SK-N-SH (cell line): ENCODE results near the gene TSPAN8. TPM values are rescaled to one million over a fixed set of nuclear protein-coding genes. Genes with fewer than 3 reads are reported as not detected.

Source experiments
- CTCF ChIA-PET: fragments of 300-600, 350-600 bp; formaldehyde crosslinking; extraction: SDS; loops from one replicate; lab custom pipeline; 2021; lab: Yijun Ruan, JAX
- POLR2A ChIA-PET: fragments of 350-600 bp; sonication (Branson Sonifier 250); formaldehyde crosslinking; extraction: SDS; loops from one replicate; lab custom pipeline; 2020; ENCODE audit warnings: antibody characterized with exemption, inconsistent platforms; lab: Yijun Ruan, JAX
- DNase-seq: peaks from one replicate; pipeline ENCODE4 v3.0.0; 2012
- H2AFZ ChIP-seq: fragments of 200-600 bp; sonication (generic); 2 replicates; pipeline ENCODE4 v1.8.1; 2016; ENCODE audit warnings: antibody characterized with exemption, mild to moderate bottlenecking, low read depth
- H3F3A ChIP-seq: fragments of 200-600 bp; sonication (generic); replicated peaks from 2 replicates; pipeline ENCODE3; 2016; ENCODE audit warnings: antibody characterized with exemption, mild to moderate bottlenecking; ENCODE audit not compliant: insufficient read depth
- H3K27ac ChIP-seq, 2 experiments: fragments of 200-500 bp in 1 of 2; fragments of 200-600 bp in 1 of 2; sonication (Bioruptor generic) in 1 of 2; sonication (generic), shearing (Covaris generic) in 1 of 2; 2 replicates each; pipeline versions ENCODE4 v1.5.1 to v1.6.1; 2014 to 2016; ENCODE audit warnings: low read depth in 2 of 2, inconsistent platforms in 1 of 2, low read length in 1 of 2, mild to moderate bottlenecking in 1 of 2, mixed read lengths in 1 of 2
- H3K27me3 ChIP-seq: fragments of 200-600 bp; sonication (generic), shearing (Covaris generic); 2 replicates; pipeline ENCODE4 v1.6.1; 2016; ENCODE audit warnings: mixed run types; ENCODE audit not compliant: insufficient read depth
- H3K36me3 ChIP-seq, 2 experiments: fragments of 200-500 bp in 1 of 2; fragments of 200-600 bp in 1 of 2; sonication (Bioruptor generic) in 1 of 2; sonication (generic) in 1 of 2; replicated peaks in 1 of 2; 2 replicates each; pipeline versions ENCODE3 to v1.5.1; 2014 to 2016; ENCODE audit warnings: low read length in 1 of 2, mild to moderate bottlenecking in 1 of 2; ENCODE audit not compliant: insufficient read depth in 2 of 2, control insufficient read depth in 1 of 2
- H3K4me1 ChIP-seq, 2 experiments: fragments of 200-500 bp in 1 of 2; fragments of 200-600 bp in 1 of 2; sonication (Bioruptor generic) in 1 of 2; sonication (generic), shearing (Covaris generic) in 1 of 2; 2 replicates each; pipeline versions ENCODE4 v1.5.1 to v1.6.1; 2014 to 2016; ENCODE audit warnings: low read depth in 1 of 2, low read length in 1 of 2, mixed run types in 1 of 2; ENCODE audit not compliant: insufficient read depth in 2 of 2, control insufficient read depth in 1 of 2
- H3K4me2 ChIP-seq: fragments of 200-600 bp; sonication (generic), shearing (Covaris generic); 2 replicates; pipeline ENCODE4 v1.6.1; 2017; ENCODE audit warnings: mixed run types
- H3K4me3 ChIP-seq, 2 experiments: fragments of 200-500 bp in 1 of 2; fragments of 200-600 bp in 1 of 2; sonication (Bioruptor generic) in 1 of 2; sonication (generic), shearing (Covaris generic) in 1 of 2; 2 replicates each; pipeline versions ENCODE4 v1.5.1 to v1.8.1; 2014 to 2016; ENCODE audit warnings: low read depth in 2 of 2, inconsistent platforms in 1 of 2, low read length in 1 of 2, mild to moderate bottlenecking in 1 of 2, mixed read lengths in 1 of 2, moderate library complexity in 1 of 2
- H3K79me2 ChIP-seq: fragments of 200-600 bp; sonication (generic); 2 replicates; pipeline ENCODE4 v1.8.1; 2017; ENCODE audit warnings: mild to moderate bottlenecking; ENCODE audit not compliant: insufficient read depth
- H3K9ac ChIP-seq: fragments of 200-600 bp; sonication (generic); 2 replicates; pipeline ENCODE4 v1.6.1; 2017; ENCODE audit warnings: mixed run types
- H3K9me2 ChIP-seq: fragments of 200-600 bp; sonication (generic); 2 replicates; pipeline ENCODE4 v1.6.1; 2017; ENCODE audit warnings: mixed run types
- H3K9me3 ChIP-seq: fragments of 200-600 bp; sonication (generic); 2 replicates; pipeline ENCODE4 v1.6.1; 2017; ENCODE audit warnings: mixed run types, mild to moderate bottlenecking, moderate library complexity
- H4K20me1 ChIP-seq: fragments of 200-600 bp; sonication (generic); 2 replicates; pipeline ENCODE4 v1.6.1; 2017; ENCODE audit warnings: mild to moderate bottlenecking, mixed run types; ENCODE audit not compliant: insufficient read depth
- CHD2 ChIP-seq: fragments of 150-350 bp; IDR thresholded peaks from 2 replicates; pipeline ENCODE4 v1.6.1; 2018; ENCODE audit warnings: low read length; ENCODE audit not compliant: partially characterized antibody
- ELF1 ChIP-seq: IDR thresholded peaks from 2 replicates; pipeline ENCODE4 v1.4.0; 2012
- EP300 ChIP-seq, 2 experiments: IDR thresholded peaks; 2 replicates each; pipeline versions ENCODE4 v1.4.0 to v1.6.1; 2012; ENCODE audit warnings: borderline replicate concordance in 1 of 2, low read depth in 1 of 2, low read length in 1 of 2
- FOXJ3 ChIP-seq: sonication (generic); formaldehyde crosslinking; IDR thresholded peaks from 2 replicates; pipeline ENCODE4 v1.5.1; 2020; ENCODE audit warnings: mild to moderate bottlenecking, missing genetic modification reagents
- JUND ChIP-seq: IDR thresholded peaks from 2 replicates; pipeline ENCODE4 v1.4.0; 2012
- MEF2A ChIP-seq: IDR thresholded peaks from 2 replicates; pipeline ENCODE4 v1.4.0; 2012; ENCODE audit warnings: low read depth, borderline replicate concordance
- MXI1 ChIP-seq: IDR thresholded peaks from 2 replicates; pipeline ENCODE4 v1.6.1; 2012; ENCODE audit warnings: mild to moderate bottlenecking, low read depth, low read length, improper control_type of control experiment
- NFIC ChIP-seq: IDR thresholded peaks from 2 replicates; pipeline ENCODE4 v1.4.0; 2012; ENCODE audit warnings: borderline replicate concordance
- NRF1 ChIP-seq: IDR thresholded peaks from 2 replicates; pipeline ENCODE4 v1.6.1; 2012; ENCODE audit warnings: low read depth, mild to moderate bottlenecking, low read length
- RFX5 ChIP-seq: IDR thresholded peaks from 2 replicates; pipeline ENCODE4 v1.6.1; 2012; ENCODE audit warnings: mild to moderate bottlenecking, improper control_type of control experiment, low read length
- SIN3A ChIP-seq: IDR thresholded peaks from 2 replicates; pipeline ENCODE4 v1.6.1; 2012; ENCODE audit warnings: low read depth, mild to moderate bottlenecking, low read length, moderate library complexity, borderline replicate concordance
- SMC3 ChIP-seq: IDR thresholded peaks from 2 replicates; pipeline ENCODE4 v1.6.1; 2012; ENCODE audit warnings: low read depth, low read length, improper control_type of control experiment
- TCF12 ChIP-seq: IDR thresholded peaks from 2 replicates; pipeline ENCODE4 v1.4.0; 2012
- TEAD4 ChIP-seq: IDR thresholded peaks from 2 replicates; pipeline ENCODE4 v1.4.0; 2012; ENCODE audit warnings: mild to moderate bottlenecking, borderline replicate concordance; ENCODE audit not compliant: insufficient read depth
- YY1 ChIP-seq: IDR thresholded peaks from 2 replicates; pipeline ENCODE4 v1.4.0; 2012; ENCODE audit warnings: low read depth, mild to moderate bottlenecking
- WGBS: methylation state at CpG from one replicate; pipeline ENCODE4 v1.1.6; 2017; ENCODE audit warnings: low lambda C conversion rate; 5-methylcytosine and 5-hydroxymethylcytosine counted together
- polyA plus RNA-seq, 3 experiments: library from polyadenylated mRNA; depleted of rRNA; stranded (reverse); fragments of >200 nt; gene quantifications; 2 replicates each; pipeline ENCODE4 v1.2.3, GENCODE V29; 2012
- TF ChIP-seq, protein P1 (sequence below): IDR thresholded peaks from 2 replicates; pipeline ENCODE4 v1.4.0; 2012; ENCODE audit warnings: low read depth, borderline replicate concordance
- TF ChIP-seq, protein P2 (sequence below): fragments of 200-600 bp; sonication (generic); IDR thresholded peaks from 2 replicates; pipeline ENCODE4 v1.6.1; 2017; ENCODE audit warnings: antibody characterized with exemption, mild to moderate bottlenecking, moderate library complexity
- TF ChIP-seq, protein P3 (sequence below): IDR thresholded peaks from 2 replicates; pipeline ENCODE4 v1.4.0; 2012; ENCODE audit warnings: low read depth

The TSPAN8 gene
- polyA plus RNA-seq, 1 of the 3 experiments (the other 2 are of a cell fraction): 0.31 TPM

DNA sequence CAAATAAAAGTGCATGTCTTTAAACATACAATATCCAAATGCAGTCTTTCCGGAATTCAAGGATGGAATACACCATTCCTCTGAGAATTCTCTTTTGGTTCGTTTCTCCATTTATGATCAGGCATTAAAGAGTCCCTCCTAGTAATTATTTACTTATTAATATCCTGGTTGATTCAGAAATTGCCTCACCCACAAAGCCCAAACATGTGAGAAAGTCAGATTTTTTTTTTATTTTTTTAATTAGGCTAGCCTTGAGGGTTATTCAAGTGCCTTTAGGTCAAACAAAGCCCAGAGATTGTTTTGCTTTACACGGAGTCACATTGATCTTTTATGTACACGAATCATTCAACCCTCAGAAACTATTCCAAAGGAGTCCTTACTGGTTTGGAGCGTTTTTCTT is 6.4 kb upstream of the TSPAN8 start:
- H3K79me2 ChIP-seq: no peaks in the 10 kb centered on the region
- peaks cover 0 to 5% of the 10 kb centered on the region in 2 experiments; a peak in 1 of 4 replicates for H3K4me1 ChIP-seq
- H3K4me3 ChIP-seq: no peak overlapping the region
- no peak overlapping the region for H3K4me2 ChIP-seq
- no peaks in the 10 kb centered on the region for H3K36me3 ChIP-seq
- ChIA-PET CTCF (no interaction called here), POLR2A (no interaction called here)
- H3K9ac ChIP-seq: no peak overlapping the region
- TF ChIP-seq, protein P1, sequence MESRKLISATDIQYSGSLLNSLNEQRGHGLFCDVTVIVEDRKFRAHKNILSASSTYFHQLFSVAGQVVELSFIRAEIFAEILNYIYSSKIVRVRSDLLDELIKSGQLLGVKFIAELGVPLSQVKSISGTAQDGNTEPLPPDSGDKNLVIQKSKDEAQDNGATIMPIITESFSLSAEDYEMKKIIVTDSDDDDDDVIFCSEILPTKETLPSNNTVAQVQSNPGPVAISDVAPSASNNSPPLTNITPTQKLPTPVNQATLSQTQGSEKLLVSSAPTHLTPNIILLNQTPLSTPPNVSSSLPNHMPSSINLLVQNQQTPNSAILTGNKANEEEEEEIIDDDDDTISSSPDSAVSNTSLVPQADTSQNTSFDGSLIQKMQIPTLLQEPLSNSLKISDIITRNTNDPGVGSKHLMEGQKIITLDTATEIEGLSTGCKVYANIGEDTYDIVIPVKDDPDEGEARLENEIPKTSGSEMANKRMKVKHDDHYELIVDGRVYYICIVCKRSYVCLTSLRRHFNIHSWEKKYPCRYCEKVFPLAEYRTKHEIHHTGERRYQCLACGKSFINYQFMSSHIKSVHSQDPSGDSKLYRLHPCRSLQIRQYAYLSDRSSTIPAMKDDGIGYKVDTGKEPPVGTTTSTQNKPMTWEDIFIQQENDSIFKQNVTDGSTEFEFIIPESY: no peak
- TF ChIP-seq SIN3A: no peak
- no peak for TF ChIP-seq MEF2A
- TF ChIP-seq NRF1: no peak
- TF ChIP-seq FOXJ3 (CRISPR knock-in tag): no peak
- TF ChIP-seq RFX5: no peak
- TF ChIP-seq, protein P2, sequence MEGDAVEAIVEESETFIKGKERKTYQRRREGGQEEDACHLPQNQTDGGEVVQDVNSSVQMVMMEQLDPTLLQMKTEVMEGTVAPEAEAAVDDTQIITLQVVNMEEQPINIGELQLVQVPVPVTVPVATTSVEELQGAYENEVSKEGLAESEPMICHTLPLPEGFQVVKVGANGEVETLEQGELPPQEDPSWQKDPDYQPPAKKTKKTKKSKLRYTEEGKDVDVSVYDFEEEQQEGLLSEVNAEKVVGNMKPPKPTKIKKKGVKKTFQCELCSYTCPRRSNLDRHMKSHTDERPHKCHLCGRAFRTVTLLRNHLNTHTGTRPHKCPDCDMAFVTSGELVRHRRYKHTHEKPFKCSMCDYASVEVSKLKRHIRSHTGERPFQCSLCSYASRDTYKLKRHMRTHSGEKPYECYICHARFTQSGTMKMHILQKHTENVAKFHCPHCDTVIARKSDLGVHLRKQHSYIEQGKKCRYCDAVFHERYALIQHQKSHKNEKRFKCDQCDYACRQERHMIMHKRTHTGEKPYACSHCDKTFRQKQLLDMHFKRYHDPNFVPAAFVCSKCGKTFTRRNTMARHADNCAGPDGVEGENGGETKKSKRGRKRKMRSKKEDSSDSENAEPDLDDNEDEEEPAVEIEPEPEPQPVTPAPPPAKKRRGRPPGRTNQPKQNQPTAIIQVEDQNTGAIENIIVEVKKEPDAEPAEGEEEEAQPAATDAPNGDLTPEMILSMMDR: no peak
- no peak for TF ChIP-seq CHD2
- TF ChIP-seq, all 33 proteins: peak for 0
- 51% methylated on average over 5 of the region's 5 CpGs for WGBS
- Histone ChIP-seq H3K9me2 (no peaks in the 10 kb centered on the region), H3K27me3 (no peaks in the 10 kb centered on the region), H2AFZ (no peak overlapping the region), H3F3A (no peaks in the 10 kb centered on the region), H3K9me3 (no peaks in the 10 kb centered on the region), H4K20me1 (no peaks in the 10 kb centered on the region), H3K27ac (no peak overlapping the region)
- no peak for DNase-seq

DNA sequence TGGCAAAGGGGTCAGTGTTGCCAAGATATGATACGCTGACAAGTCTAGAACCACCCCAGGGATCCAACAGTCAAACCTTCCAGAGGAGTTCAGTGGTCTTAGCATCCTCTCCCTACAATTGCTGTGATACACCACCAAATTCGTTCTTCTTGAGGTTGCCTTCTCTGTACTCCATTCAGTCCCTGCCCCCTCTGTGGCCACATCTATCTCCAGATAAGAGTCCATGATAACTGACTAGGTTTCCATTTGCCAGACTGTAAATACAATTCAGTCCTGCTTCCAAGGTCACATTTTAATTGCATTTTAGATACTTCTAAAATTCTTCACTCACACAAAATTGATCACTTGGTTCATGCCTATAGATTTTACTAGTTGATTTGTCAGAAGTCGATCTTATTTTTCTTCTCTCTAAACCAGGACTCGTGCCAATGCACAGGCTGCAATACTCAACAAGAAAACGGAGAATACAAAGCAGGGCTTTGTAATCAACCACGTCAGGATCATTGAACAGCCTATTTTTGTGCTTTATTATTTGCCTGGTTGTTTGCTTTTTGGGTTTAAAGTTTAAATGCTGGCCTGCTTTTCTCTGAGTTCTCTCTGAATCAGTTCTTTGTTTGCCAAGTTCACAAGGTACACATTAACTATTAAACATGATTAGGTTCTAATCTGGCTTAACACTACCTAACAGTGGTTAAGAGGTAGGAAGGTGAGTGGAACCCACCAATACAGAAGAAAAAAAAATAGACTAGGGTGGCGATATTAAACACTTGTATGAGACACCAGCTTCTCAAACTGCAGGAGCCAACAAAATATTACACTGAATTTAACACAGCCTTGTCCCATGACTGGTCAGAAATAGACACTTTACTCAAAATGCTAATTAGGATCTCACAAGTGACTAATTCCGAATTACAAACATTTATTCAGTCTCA is 5.3 kb upstream of the TSPAN8 start:
- Histone ChIP-seq H3K4me3 (no peak overlapping the region), H3K9me3 (no peaks in the 10 kb centered on the region), H2AFZ (no peak overlapping the region), H3K27me3 (no peaks in the 10 kb centered on the region), H3K79me2 (no peaks in the 10 kb centered on the region), H3K27ac (no peak overlapping the region), H3K9me2 (no peaks in the 10 kb centered on the region), H4K20me1 (no peaks in the 10 kb centered on the region), H3K36me3 (no peaks in the 10 kb centered on the region), H3F3A (no peaks in the 10 kb centered on the region), H3K9ac (no peak overlapping the region), H3K4me1 (peaks cover 3 to 5% of the 10 kb centered on the region in 2 experiments; a peak in 3 of 4 replicates), H3K4me2 (no peak overlapping the region)
- ChIA-PET POLR2A (no interaction called here), CTCF (no interaction called here)
- WGBS: 41% methylated on average over 8 of the region's 8 CpGs
- DNase-seq: no peak
- no peak for TF ChIP-seq NFIC
- no peak for TF ChIP-seq SIN3A
- no peak for TF ChIP-seq SMC3
- TF ChIP-seq, protein P1: no peak
- no peak for TF ChIP-seq MXI1
- no peak for TF ChIP-seq EP300 (IDR thresholded peaks at IDR 0.05; ENCODE audit: borderline replicate concordance in 1 of 2, low read depth in 1 of 2, low read length in 1 of 2)
- TF ChIP-seq YY1: no peak
- TF ChIP-seq, protein P3, sequence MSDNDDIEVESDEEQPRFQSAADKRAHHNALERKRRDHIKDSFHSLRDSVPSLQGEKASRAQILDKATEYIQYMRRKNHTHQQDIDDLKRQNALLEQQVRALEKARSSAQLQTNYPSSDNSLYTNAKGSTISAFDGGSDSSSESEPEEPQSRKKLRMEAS: no peak
- TF ChIP-seq FOXJ3 (CRISPR knock-in tag): no peak
- TF ChIP-seq ELF1: no peak
- TF ChIP-seq CHD2: no peak
- TF ChIP-seq TEAD4: no peak
- TF ChIP-seq, protein P2: no peak
- no peak for TF ChIP-seq JUND
- no peak for TF ChIP-seq TCF12
